HPDE6-E6E7 (cell line): ENCODE results near the gene RALB.
"Not testable (repeated sequence)": the region's sequence is repeated elsewhere in the genome, so short reads cannot be mapped to it uniquely, and the experiment has no call there.

Experiments used
- DNase-seq: peaks from one replicate; pipeline ENCODE4 v3.0.0; 2011; ENCODE audit warnings: missing footprints; ENCODE audit errors: extremely low spot score

RALB gene

DNA sequence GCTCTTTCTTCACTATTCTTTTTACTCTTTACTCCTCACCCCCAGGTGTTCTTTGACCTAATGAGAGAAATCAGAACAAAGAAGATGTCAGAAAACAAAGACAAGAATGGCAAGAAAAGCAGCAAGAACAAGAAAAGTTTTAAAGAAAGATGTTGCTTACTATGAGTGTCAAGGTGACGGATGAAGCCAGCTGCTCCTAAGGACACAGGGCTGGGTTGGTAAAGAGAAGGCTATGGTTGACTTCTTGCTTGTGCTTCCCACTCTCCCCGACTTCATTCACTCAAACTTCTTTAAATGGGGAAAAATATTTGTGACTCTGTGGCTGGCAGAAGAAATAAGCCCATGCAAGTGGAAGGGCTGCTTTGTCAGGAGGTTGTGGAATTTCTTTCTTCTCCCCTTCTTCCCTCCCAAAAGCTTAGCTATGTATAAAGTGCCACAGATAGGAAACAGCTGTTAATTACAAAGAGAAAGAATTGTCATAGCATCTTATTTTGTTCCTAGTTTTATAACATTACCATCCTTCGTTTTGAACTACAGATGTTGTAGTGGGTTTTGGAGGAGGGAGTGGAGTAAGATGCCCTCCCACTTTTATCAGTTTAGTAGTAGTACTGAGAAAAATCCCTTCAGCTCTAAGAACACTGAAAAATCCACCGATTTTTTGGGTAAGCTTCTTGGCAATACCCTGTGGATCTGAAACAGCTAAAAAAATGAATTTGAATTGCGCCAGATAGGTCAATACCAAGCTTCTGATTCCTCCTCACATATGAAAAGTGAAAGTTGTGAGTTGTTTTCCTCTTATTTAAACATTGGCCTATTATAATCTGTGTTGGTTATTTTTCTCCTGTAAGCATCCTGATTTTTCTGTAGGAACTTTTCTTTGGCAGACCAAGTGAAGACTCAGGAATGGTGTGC lies 40.7 kb downstream of the RALB start:
- DNase-seq: no peak

DNA sequence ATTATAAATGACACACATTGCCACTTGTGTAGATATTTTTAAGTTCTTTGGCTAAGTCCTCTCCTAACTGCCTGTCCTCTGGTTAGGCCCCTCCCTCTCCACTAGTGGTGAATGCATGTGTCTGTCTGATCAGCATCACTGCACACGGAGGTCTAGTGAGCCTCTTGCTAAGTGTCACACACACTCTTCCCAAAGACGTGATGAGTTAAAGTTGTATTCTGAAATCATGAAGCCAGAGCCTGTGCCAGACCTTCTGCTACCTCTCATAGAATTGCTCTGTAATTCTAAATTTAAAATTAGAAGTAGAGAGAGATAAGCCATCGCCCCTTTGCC lies 41.3 kb downstream of the RALB start:
- DNase-seq: no peak

DNA sequence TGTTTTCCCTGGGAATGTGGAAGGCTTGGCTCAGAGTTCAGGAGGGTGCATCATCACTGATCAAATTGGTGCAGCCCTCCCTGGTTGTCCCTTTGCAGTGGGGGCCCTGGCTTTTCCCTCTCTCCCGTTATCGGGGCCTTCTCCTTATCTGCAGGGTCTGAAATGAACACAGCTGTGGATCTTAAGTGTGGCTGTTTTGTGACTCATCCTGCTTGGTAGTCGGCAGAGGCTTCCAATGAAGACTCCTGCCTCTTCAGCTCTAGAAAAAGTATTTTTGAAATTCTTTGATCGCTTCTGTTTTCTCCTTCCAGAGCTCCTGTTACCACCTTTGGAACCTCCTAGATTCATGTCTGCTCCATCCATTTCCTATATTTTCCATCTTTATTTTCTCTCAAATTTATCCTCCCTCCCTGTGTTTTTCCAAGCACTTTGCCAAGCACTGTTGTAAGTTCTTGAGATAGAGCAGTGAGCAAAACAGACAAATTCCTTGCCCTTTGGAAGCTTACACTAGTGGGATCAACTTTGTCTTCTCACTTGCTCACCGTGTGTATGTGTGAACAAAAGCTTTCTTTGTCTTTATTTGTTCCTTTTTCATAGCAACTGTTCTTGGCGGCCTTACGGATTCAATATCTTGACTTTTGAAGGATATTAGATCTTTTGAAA lies 45.7 kb downstream of the RALB start:
- no peak for DNase-seq

DNA sequence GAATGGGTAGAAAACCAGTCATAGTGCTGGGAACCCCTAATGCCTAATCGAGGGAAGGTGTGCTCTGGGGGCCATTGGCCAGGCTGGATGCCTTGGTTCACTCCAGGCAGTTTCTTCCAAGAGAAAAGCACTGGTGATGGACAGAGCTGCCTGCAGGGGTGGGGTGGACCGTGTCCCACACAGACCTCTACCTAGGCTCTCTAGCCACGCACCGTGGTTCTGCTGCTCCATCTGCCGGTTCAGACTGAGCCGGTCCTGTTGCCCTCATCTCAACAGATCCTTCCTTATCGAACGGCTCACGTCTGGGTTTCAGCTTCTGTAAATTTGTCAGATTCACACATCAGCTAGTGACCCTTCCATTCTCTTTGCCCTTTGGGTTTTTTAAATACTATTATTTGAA lies 46.4 kb downstream of the RALB start:
- no peak for DNase-seq

DNA sequence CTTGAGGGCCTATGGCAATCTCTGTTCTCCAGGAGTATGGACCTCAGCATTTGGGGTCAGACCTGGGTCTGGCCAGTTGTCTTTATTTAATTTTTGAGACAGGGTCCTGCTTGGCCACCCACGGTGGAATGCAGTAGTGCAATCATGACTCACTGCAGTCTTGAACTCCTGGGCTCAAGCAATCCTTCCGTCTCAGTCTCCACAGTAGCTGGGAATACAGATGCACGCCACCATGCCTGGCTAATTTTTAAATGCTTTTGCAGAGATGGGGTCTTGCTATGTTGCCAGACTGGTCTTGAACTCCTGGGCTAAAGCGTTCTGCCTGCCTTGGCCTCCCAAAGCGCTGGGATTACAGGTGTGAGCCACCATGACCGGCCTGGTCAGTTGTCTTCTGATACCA lies 46.9 kb downstream of the RALB start:
- DNase-seq: no peak

DNA sequence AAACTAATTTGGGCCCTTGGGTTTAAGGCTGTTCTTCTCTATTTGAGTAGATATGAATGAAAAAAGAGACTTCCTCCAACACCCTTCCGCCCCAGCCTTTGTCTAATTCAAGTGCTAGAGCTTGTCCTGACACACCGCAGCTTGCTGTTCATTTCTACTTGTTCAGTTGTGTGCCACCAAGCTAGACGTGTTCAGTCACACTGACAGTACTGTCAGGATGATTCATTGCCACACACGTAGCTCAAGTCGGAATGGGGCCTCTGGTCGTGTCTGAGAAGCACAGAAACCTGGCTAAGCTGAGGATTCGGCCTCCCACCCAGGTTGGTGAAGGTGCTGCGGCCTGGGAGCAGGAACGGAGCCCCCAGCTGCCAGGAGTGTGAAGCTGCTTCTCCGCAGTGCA lies 47.7 kb downstream of the RALB start:
- no peak for DNase-seq

DNA sequence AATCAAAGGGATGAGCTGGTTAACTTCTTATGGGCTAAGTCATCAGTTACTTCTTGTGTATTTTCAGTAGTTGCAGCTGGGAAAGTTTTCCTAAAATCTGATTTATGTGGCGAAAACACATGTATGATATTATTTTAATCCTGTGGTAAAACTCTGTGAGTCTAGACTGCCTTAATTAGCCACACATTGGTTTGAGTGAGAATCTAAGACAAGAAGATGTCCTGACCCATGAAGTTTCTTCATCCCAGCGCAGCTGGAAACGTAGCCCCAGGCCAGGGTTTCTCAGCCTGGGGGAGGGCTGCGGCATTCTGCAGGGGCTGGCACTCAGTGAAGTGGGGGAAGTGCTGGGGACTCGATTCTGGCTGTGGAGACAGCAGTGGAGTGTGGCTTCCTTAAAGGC lies 48.6 kb downstream of the RALB start:
- no peak for DNase-seq

DNA sequence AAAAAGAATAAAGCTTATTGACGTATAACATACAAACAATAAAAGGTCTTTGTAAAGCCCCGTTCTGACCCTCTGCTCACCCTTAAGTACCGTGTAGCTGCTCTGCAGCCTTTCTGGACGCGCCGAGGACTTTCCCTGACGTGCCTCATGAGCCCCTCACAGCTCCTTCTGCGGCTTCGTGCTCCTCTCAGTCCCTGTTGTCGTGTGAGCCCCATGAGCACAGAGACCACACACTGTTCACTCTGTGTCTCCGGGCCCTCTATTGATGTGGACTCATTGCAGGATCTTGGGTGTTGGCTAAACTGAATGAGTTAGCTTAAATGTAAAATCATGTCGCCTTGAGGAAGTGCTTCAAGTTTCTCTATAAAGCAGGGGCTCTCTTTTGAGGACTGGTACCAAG lies 49.6 kb downstream of the RALB start:
- no peak for DNase-seq

DNA sequence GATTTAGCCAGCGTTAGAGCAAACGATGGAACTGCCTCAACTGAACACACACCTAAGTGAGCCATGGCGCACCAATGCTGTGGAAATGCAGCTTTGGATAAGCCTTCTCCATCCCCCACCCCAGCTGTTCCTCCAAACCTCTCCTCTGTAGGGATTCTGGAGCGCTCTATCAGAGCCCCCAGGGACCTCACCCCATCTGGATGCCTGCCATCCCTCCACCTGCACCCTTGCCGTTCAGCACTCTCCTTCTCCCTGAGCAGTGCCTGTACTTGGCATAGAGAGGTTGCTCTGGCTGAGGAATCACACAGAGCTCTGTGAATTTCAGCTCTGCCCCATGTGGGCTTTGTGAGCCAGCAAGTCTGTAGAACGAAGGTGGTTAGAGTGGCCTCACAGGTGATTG lies 50.5 kb downstream of the RALB start:
- DNase-seq: no peak

DNA sequence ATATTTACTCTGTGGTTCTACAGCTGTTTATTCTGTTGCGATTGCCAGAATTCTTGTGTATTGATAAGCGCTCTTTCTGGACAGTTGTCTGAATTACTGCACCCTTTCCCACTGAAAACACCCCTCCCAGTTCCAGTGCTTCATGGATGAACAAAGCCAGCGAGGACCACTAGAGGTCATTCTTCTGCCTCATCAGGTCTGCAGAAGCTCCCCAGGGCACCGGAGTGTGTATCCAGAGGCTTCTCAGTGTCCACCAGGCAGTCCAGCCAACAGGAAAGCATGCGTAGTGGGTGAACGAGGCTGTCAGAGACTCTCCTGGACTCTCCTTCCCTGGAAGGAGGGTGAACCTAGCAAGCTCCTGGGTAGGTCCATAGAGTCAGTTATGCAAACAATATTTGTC lies 52.6 kb downstream of the RALB start:
- no peak for DNase-seq

DNA sequence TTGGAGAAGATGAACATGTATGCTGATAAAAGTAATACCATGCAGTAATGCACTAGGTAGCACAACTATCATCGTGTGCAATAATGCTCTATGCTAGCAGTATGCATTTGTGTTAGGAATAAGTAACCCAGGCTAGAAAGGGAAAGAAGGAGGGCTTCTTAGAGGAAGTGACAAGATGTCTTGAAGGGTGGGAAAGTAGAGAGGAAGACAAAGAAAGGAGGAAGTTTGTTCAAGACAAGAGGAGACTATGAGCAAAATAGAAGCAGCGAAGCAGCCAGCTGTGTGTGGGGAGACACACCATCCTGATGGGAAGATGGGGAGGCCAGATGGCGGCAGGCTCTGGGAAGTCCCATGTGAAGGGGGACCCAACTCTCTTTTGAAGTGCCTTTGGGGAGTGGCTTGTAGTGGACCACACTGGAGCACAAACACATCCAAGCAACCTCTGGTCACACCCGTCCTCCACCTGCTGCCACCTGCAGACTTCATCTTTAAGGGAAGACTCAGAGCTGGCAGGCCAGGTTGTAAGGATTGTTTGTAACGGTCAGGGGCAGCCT lies 53.4 kb downstream of the RALB start:
- DNase-seq: no peak

DNA sequence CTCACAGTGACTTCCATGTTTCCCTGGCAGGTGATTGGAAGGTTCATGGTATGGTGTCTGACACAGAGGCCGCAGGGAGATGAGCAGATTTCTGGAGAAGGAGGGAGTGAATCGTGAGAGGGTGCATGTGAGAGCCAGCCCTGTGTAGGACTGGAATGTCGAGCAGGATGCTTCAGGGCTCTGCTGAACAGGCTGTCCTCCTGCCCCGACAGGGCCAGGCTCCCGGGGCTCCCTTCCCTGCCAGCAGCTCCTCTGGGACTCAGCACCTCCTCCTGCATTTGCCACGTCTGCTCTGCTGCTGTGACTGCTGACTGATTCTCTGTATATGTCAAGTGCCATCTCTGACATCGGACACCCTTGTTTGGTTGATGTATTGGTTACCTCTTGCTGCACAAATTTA lies 54.8 kb downstream of the RALB start:
- DNase-seq: no peak

DNA sequence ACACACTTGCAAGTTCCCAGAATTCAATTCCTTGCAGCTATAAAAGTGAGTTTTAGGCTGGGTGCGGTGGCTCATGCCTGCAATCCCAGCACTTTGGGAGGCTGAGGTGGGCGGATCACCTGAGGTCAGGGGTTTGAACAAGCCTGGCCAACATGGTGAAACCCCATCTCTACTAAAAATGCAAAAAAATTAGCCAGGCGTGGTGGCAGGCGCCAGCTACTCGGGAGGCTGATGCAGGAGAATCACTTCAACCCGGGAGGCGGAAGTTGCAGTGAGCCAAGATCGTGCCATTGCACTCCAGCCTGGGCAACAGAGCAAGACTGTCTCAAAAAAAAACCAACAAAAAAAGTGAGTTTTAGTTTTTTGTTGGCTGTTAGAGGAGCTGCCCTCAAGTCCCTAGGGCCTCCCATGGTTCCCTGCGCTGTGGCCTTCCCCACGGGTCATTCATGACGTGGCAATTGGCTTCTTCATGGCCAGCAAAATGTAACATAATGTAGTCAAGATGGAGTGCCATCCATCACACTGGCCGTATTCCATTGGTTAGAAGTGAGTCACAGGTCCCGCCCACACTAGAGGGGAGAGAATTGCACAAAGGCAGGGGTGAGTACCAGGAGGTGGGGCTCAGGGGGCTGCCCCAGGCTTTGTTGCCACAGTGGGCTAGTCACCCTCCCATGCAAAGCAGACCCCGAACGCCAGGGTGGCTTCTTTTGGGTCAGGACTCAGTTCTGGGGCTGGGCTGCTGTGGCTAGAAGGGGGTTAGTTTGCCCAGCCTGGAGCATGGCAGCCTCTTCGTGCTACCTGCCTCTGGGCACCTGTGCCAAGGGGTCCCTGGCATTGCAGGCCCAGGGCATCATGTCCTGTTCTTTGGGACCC lies 55.6 kb downstream of the RALB start:
- no peak for DNase-seq

DNA sequence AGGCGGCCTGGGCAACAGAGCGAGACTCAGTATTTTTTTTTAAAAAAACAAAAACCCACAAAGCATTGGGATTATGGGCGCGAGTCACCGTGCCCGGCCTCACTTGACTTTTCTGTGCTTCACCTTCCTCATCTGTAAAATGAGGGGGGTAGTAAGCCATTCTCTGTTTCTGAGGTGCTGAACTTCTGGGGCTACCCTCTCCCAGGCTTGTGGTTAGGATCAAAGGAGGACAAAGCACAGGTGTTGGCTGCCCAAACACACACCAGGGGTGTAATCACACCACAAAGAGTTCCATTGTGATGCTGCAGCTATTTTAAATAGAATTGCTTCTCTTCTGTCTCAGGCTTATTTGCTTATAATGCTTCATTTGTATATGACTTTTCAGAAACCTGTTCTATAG lies 57.5 kb downstream of the RALB start:
- DNase-seq: no peak

DNA sequence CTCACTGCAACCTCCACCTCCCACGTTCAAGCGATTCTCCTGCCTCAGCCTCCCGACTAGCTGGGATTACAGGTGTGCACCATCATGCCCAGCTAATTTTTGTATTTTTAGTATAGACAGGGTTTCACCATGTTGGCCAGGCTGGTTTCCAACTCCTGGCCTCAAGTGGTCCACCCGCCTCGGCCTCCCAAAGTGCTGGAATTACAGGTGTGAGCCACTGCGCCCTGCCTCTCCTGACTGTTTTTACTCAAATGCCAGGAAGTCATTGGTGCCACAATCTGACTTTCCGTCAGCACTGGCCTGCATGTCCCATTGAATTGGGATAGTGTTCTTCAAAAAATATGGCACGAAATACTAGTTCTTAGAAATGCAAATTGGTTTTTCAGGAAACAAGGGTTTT lies 58.2 kb downstream of the RALB start:
- DNase-seq: not testable (repeated sequence)

DNA sequence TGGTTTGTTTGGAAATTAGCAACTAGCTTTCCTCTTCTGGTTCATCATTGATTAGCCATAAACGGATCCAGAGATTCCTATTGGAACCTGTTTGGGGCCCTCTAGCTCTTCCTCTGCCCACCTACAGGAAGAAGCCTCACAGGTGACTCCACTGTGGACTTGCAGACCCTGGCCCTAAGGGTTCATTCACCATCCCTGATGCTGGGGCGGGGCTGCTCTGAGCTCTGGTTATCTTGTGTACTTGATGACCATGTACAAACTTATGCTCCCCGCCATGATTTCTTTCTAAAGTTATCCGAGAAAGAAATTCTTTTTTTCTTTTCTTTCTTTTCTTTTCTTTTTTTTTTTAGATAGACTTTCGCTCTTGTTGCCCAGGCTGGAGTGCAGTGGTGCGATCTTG lies 59.4 kb downstream of the RALB start:
- DNase-seq: no peak

DNA sequence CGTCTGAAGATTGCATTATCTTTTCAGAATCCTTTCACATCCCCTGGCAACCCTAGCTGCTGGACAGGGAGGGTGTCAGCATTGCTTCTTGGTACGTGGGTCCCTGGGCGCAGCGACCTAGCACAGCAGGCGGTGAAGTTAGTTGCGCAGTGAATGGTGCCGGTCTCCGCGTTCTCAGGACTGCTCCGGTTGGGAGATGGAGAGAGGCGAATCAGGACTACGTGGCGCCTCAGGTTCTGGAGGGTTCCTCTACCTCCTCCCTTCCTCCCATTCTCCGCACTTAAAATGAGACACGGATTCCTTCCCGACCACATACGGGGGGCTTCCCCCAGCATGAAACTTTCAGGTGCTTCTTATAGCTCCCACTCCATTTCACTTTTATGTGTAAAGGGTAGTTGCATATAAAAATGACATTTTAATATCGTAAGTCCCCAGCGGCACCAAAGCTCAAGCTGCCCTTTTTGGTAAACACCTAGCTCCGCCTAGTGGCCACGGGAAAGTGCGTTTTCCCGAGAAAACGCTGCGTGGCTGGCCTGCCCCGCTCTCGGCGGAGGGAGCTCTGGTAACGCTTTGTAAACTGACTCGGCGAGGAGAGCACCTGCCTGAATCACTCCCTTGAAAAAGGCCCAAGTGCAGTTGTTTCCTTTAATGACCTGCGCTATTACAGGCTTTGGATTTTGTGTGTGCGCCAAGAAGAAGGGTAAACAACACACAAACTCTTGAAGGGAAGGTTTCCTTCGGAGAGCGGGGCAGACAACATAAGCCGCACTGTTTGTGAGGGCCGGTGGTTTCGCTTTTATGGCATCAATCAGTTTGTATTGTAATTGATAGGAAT lies 60.4 kb downstream of the RALB start:
- peak; percentile 75 for DNase-seq

DNA sequence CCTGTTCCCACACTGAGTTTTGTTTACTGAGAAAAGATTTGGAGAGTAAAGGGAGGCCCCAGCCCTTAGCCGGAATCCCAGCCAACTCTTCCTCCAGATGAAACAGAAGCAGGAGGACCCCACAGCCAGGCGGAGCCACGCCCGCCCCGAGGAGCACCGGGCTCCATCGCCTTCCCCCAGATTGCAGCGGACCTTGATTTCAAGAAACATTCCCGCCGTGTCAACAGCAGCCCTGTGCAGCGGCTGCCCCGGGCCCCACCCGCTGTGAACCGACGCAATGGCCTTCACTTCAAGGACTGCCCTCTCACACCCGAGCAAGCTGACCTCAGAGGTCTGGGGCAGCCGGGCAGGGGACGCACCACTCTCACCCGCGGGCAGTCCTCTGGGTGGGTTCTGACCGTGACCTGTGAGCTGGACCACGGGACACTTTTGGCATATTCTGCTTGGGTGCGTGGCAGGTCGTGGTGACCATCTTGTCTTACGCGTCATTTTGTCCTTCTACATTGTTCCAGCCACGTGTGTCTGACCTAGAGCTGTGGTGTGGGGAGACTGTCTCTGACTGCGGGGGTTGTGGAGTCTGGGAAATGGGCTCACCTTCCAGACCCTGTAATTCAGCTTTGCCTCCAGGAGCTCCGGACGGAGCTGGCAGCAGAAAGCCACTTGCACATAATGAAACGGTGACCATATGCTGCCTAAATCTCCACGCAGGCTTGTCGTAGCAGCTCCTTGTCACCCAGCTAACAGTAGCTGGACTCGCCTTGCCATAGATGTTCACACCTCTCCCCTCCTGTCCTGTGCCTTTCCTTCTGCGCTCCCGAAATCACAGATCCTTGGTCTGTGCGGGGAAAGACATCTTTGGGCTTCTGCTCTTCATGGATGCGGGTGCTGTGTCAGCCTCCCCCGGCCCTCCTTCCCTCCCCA lies 61.3 kb downstream of the RALB start:
- DNase-seq: no peak

DNA sequence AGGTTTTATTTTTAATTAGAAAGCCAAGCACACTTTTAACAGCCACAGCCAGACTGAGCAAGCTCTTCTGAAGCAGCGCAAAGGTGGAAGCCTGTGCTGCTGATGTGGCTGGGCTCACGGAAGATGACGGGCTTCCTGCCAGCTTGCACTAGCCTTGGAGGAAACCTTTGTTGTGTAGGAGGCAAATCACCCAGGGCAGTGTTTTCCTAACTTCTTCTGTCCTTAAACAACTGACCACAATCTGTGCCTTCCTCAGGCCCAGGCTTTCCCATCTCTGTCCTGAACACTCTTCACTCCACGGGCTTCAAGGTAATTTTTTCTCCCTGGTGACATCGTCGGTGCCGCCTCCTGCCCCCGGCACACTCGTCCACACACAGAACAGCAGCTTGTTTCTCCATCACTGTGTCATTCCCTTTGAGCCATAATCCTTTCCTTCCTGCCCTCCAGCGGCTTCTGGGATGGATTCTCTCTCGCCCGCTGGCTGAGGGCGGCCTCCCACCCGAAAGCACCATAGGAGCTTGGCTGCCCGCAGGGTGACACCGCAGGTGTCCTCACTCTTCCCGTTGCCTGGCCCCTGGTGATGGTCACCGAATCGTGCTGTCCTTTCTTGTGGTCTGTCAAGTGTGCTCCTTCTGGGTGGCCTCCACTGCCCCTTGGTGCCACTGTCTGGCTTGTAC lies 62.2 kb downstream of the RALB start:
- DNase-seq: no peak
